HG02884 (cell line): ENCODE results near the gene NPY.
"Not testable (repeated sequence)": the region's sequence is repeated elsewhere in the genome, so short reads cannot be mapped to it uniquely, and the experiment has no call there.

Source experiments
- ATAC-seq: cut with Tn5 transposase; IDR thresholded peaks from one replicate; pipeline ENCODE4 v1.9.1; 2021; ENCODE audit warnings: mild to moderate bottlenecking, moderate library complexity; ENCODE audit not compliant: unreplicated experiment

Gene NPY

GRCh38 chr7:24283897-24284698 is at the start of gene NPY:
TSS of gene NPY (plus strand) at chr7:24284190. CDS start at chr7:24285241, 1,051 bp downstream.
- ATAC-seq: no peak

- no peak for ATAC-seq
Measured at GRCh38 chr7:24239260-24239659, 44.7 kb upstream of the NPY start.

GRCh38 chr7:24241206-24241605 is 42.8 kb upstream of the NPY start:
- ATAC-seq: no peak

- no peak for ATAC-seq
Measured at GRCh38 chr7:24244554-24244953, 39.4 kb upstream of the NPY start.

- peak; percentile 93 for ATAC-seq
Measured at GRCh38 chr7:24245362-24245761, 38.6 kb upstream of the NPY start.

GRCh38 chr7:24249266-24249665 is 34.7 kb upstream of the NPY start:
- ATAC-seq: no peak

GRCh38 chr7:24251568-24251967 is 32.4 kb upstream of the NPY start:
- ATAC-seq: no peak

- ATAC-seq: no peak
Measured at GRCh38 chr7:24255139-24255538, 28.9 kb upstream of the NPY start.

GRCh38 chr7:24258324-24258723 is 25.7 kb upstream of the NPY start:
- not testable (repeated sequence) for ATAC-seq

- ATAC-seq: no peak
Measured at GRCh38 chr7:24271938-24272337, 12.1 kb upstream of the NPY start.

- no peak for ATAC-seq
Measured at GRCh38 chr7:24279512-24279911, 4.5 kb upstream of the NPY start.

GRCh38 chr7:24283554-24283896 is 465 bp upstream of the NPY start:
- no peak for ATAC-seq

GRCh38 chr7:24284699-24285506 is 913 bp downstream of the NPY start:
- no peak for ATAC-seq

- peak; percentile 99 for ATAC-seq
Measured at GRCh38 chr7:24290004-24290641, 6.1 kb downstream of the NPY start.

- no peak for ATAC-seq
Measured at GRCh38 chr7:24291271-24291670, 7.3 kb downstream of the NPY start.

- ATAC-seq: no peak
Measured at GRCh38 chr7:24297362-24297761, 13.4 kb downstream of the NPY start.

GRCh38 chr7:24298696-24299095 is 14.7 kb downstream of the NPY start:
- ATAC-seq: no peak

- ATAC-seq: no peak
Measured at GRCh38 chr7:24299192-24299591, 15.2 kb downstream of the NPY start.

GRCh38 chr7:24301703-24302102 is 17.7 kb downstream of the NPY start:
- no peak for ATAC-seq

- ATAC-seq: no peak
Measured at GRCh38 chr7:24304494-24305095, 20.6 kb downstream of the NPY start.

- no peak for ATAC-seq
Measured at GRCh38 chr7:24307326-24307725, 23.3 kb downstream of the NPY start.
